Uterus (tissue), 2 donors: ENCODE data around the gene NRTN.

Experiments used
- CTCF ChIP-seq, 4 experiments: fragments of 200-600 bp in 2 of 4; fragments of 450-650 bp in 2 of 4; sonication (generic) in 2 of 4; IDR thresholded peaks; one replicate each; pipeline ENCODE4 v1.5.1; 2016 to 2019; ENCODE audit warnings: antibody characterized with exemption in 4 of 4, mild to moderate bottlenecking in 2 of 4, moderate library complexity in 1 of 4
- POLR2A ChIP-seq, 2 donors: fragments of 450-650 bp; IDR thresholded peaks; one replicate each; pipeline ENCODE4 v1.6.1; 2016; ENCODE audit warnings: antibody characterized with exemption in 2 of 2, mild to moderate bottlenecking in 1 of 2, moderate library complexity in 1 of 2

- TF ChIP-seq CTCF (IDR thresholded peaks at IDR 0.05) (no peak), POLR2A (IDR thresholded peaks at IDR 0.05) (no peak)
These were observed 17.4 kb downstream of the NRTN start for GRCh38 chr19:5822181-5822844.
